ENCODE data around the gene GIGYF1. TPM values are rescaled to one million over a fixed set of nuclear protein-coding genes. Genes with fewer than 3 reads are reported as not detected.

Gene GIGYF1
- total and polyA plus RNA-seq, 2 of the 13 experiments (the other 11 are each of a cell fraction or from before 2014, with no cell fraction given) = 7.6 to 16.1 TPM

GRCh38 chr7:100723732-100724275 lies 29.8 kb upstream of the GIGYF1 start (continued):
- 0 out of 2 replicates have a peak, but pooled peaks have one; percentile 46 for TF ChIP-seq ZBTB39 (CRISPR knock-in tag; IDR thresholded peaks at IDR 0.05)
- TF ChIP-seq MLLT10 (CRISPR knock-in tag; IDR thresholded peaks at IDR 0.05) = no peak
- no peak for TF ChIP-seq EEA1 (CRISPR knock-in tag; IDR thresholded peaks at IDR 0.05; ENCODE audit: borderline replicate concordance)
- TF ChIP-seq ATAD3A (CRISPR knock-in tag; IDR thresholded peaks at IDR 0.05) = no peak
- TF ChIP-seq TFE3 (CRISPR knock-in tag; IDR thresholded peaks at IDR 0.05) = peak; percentile 49
- TF ChIP-seq BCL3 (CRISPR knock-in tag; IDR thresholded peaks at IDR 0.05) = peak; percentile 78; the same call in 1 of the 2 replicates
- peak; percentile 88 for TF ChIP-seq NRL (CRISPR knock-in tag; IDR thresholded peaks at IDR 0.05; ENCODE audit: borderline replicate concordance)
- TF ChIP-seq NCOA2 (CRISPR knock-in tag; IDR thresholded peaks at IDR 0.05) = 0 out of 2 replicates have a peak, but pooled peaks have one; percentile 24
- 0 out of 2 replicates have a peak, but pooled peaks have one; percentile 40 for TF ChIP-seq ZNF580 (CRISPR knock-in tag; IDR thresholded peaks at IDR 0.05; ENCODE audit: borderline replicate concordance, low read depth)
- no peak for TF ChIP-seq NFATC3 (CRISPR knock-in tag; IDR thresholded peaks at IDR 0.05)
- peak; percentile 68; the same call in 1 of the 2 replicates for TF ChIP-seq ETV5 (CRISPR knock-in tag; IDR thresholded peaks at IDR 0.05; ENCODE audit: borderline replicate concordance)
- peak; percentile 95 for TF ChIP-seq ZC3H13 (CRISPR knock-in tag; IDR thresholded peaks at IDR 0.05)
- TF ChIP-seq FUBP1 (CRISPR knock-in tag; IDR thresholded peaks at IDR 0.05; ENCODE audit: borderline replicate concordance) = peak; percentile 64; the same call in 1 of the 2 replicates
- TF ChIP-seq NR2F1 (CRISPR knock-in tag; IDR thresholded peaks at IDR 0.05) = peak; percentile 70 to 95; a peak in 3 of 4 replicates
- TF ChIP-seq KMT2A (CRISPR knock-in tag; IDR thresholded peaks at IDR 0.05) = 0 out of 2 replicates have a peak, but pooled peaks have one; percentile 53
- TF ChIP-seq TAF1 (CRISPR knock-in tag; IDR thresholded peaks at IDR 0.05) = no peak
- 0 out of 2 replicates have a peak, but pooled peaks have one; percentile 15 for TF ChIP-seq THAP11 (CRISPR knock-in tag; IDR thresholded peaks at IDR 0.05)
- TF ChIP-seq CENPBD1 (CRISPR knock-in tag; IDR thresholded peaks at IDR 0.05; ENCODE audit: borderline replicate concordance, low read depth) = no peak
- TF ChIP-seq SOX6 (IDR thresholded peaks at IDR 0.05) = no peak
- peak; percentile 14; the same call in 1 of the 2 replicates for TF ChIP-seq SOX6 (CRISPR knock-in tag; IDR thresholded peaks at IDR 0.05)
- TF ChIP-seq GATAD2A (CRISPR knock-in tag; IDR thresholded peaks at IDR 0.05) = peak; percentile 56; the same call in 1 of the 2 replicates
- TF ChIP-seq EP300 (IDR thresholded peaks at IDR 0.05; ENCODE audit: low read depth in 2 of 2, low read length in 2 of 2) = peak in 1 of 2 experiments; percentile 49; a peak in 2 of 4 replicates
- no peak; the same call in 1 of the 2 replicates for TF ChIP-seq EP300 (CRISPR knock-in tag; IDR thresholded peaks at IDR 0.05; ENCODE audit: borderline replicate concordance)

Data from HepG2 (cell line).